Activated naive CD8-positive, alpha-beta T cell (primary cell): ENCODE results near the gene TOMT.

Experiments
- H3K27ac Mint-ChIP-seq: one replicate; pipeline ENCODE4 v1.8.0; 2021; ENCODE audit warnings: mixed read lengths
- H3K27me3 Mint-ChIP-seq: one replicate; pipeline ENCODE4 v1.8.0; 2021; ENCODE audit warnings: mixed read lengths
- H3K36me3 Mint-ChIP-seq: one replicate; pipeline ENCODE4 v1.8.0; 2021; ENCODE audit warnings: mixed read lengths
- H3K4me1 Mint-ChIP-seq: one replicate; pipeline ENCODE4 v1.8.0; 2021; ENCODE audit warnings: low read depth, mixed read lengths
- H3K4me3 Mint-ChIP-seq: one replicate; pipeline ENCODE4 v1.8.0; 2021; ENCODE audit warnings: mild to moderate bottlenecking, mixed read lengths
- H3K9me3 Mint-ChIP-seq: one replicate; pipeline ENCODE4 v1.8.0; 2021; ENCODE audit warnings: low read depth, mixed read lengths

Gene TOMT

GRCh38 chr11:72102946-72103753, 2.6 kb upstream of the TOMT start, which contains the start of gene LAMTOR1:
LAMTOR1 (minus strand) TSS chr11:72103297; CDS start chr11:72103224, 73 bp downstream.
- Mint-ChIP-seq H3K27ac (peak within 1 kb of the TSS; percentile 97), H3K27me3 (no peaks in the 10 kb centered on the region), H3K4me1 (peaks cover 45% of the 10 kb centered on the region), H3K36me3 (peaks cover 6% of the 10 kb centered on the region), H3K4me3 (peak within 1 kb of the TSS; percentile 98), H3K9me3 (no peaks in the 10 kb centered on the region)

GRCh38 chr11:72103754-72104167, 2.0 kb upstream of the TOMT start:
- Mint-ChIP-seq H3K9me3 (no peaks in the 10 kb centered on the region), H3K4me3 (peak overlapping the region; percentile 98), H3K27ac (peak overlapping the region; percentile 97), H3K36me3 (peaks cover 6% of the 10 kb centered on the region), H3K4me1 (peaks cover 45% of the 10 kb centered on the region), H3K27me3 (no peaks in the 10 kb centered on the region)

GRCh38 chr11:72111300-72112142, 5.8 kb downstream of the TOMT start:
- Mint-ChIP-seq H3K27ac (peak overlapping the region; percentile 99), H3K27me3 (no peaks in the 10 kb centered on the region), H3K36me3 (peaks cover 10% of the 10 kb centered on the region), H3K4me3 (peak overlapping the region; percentile 95), H3K4me1 (peaks cover 18% of the 10 kb centered on the region), H3K9me3 (no peaks in the 10 kb centered on the region)

GRCh38 chr11:72112143-72112977, 6.6 kb downstream of the TOMT start, which contains the start of gene ANAPC15:
ANAPC15 (minus strand) TSS chr11:72112695; CDS start chr11:72111276, 1,419 bp downstream.
- peaks cover 18% of the 10 kb centered on the region for H3K4me1 Mint-ChIP-seq
- peak within 1 kb of the TSS; percentile 99 for H3K27ac Mint-ChIP-seq
- H3K36me3 Mint-ChIP-seq: peaks cover 6% of the 10 kb centered on the region
- H3K27me3 Mint-ChIP-seq: no peaks in the 10 kb centered on the region
- no peaks in the 10 kb centered on the region for H3K9me3 Mint-ChIP-seq
- H3K4me3 Mint-ChIP-seq: peak within 1 kb of the TSS; percentile 95

- no peaks in the 10 kb centered on the region for H3K9me3 Mint-ChIP-seq
- H3K27me3 Mint-ChIP-seq: no peaks in the 10 kb centered on the region
- peaks cover 4% of the 10 kb centered on the region for H3K36me3 Mint-ChIP-seq
- peak overlapping the region; percentile 95 for H3K4me3 Mint-ChIP-seq
- peak overlapping the region; percentile 99 for H3K27ac Mint-ChIP-seq
- H3K4me1 Mint-ChIP-seq: peaks cover 18% of the 10 kb centered on the region
These were observed 7.5 kb downstream of the TOMT start for GRCh38 chr11:72112978-72113808.

GRCh38 chr11:72114570-72114969, 8.8 kb downstream of the TOMT start:
- peaks cover 18% of the 10 kb centered on the region for H3K4me1 Mint-ChIP-seq
- H3K27me3 Mint-ChIP-seq: no peaks in the 10 kb centered on the region
- no peak overlapping the region for H3K4me3 Mint-ChIP-seq
- no peaks in the 10 kb centered on the region for H3K9me3 Mint-ChIP-seq
- H3K36me3 Mint-ChIP-seq: peaks cover 4% of the 10 kb centered on the region
- H3K27ac Mint-ChIP-seq: peak overlapping the region; percentile 2

GRCh38 chr11:72116019-72116755, 10.5 kb downstream of the TOMT start:
- Mint-ChIP-seq H3K27me3 (no peaks in the 10 kb centered on the region), H3K4me1 (peaks cover 16% of the 10 kb centered on the region), H3K27ac (no peak overlapping the region), H3K9me3 (no peaks in the 10 kb centered on the region), H3K4me3 (no peak overlapping the region), H3K36me3 (no peaks in the 10 kb centered on the region)

- Mint-ChIP-seq H3K27ac (no peak overlapping the region), H3K27me3 (no peaks in the 10 kb centered on the region), H3K36me3 (no peaks in the 10 kb centered on the region), H3K4me3 (no peak overlapping the region), H3K4me1 (no peaks in the 10 kb centered on the region), H3K9me3 (no peaks in the 10 kb centered on the region)
These were observed 13.5 kb downstream of the TOMT start for GRCh38 chr11:72119198-72119597.

- Mint-ChIP-seq H3K27me3 (no peaks in the 10 kb centered on the region), H3K36me3 (no peaks in the 10 kb centered on the region), H3K9me3 (no peaks in the 10 kb centered on the region), H3K27ac (no peak overlapping the region), H3K4me3 (no peak overlapping the region), H3K4me1 (no peaks in the 10 kb centered on the region)
These were observed 15.2 kb downstream of the TOMT start for GRCh38 chr11:72120930-72121329.

GRCh38 chr11:72122607-72123006, 16.9 kb downstream of the TOMT start:
- H3K27ac Mint-ChIP-seq: no peak overlapping the region
- no peaks in the 10 kb centered on the region for H3K4me1 Mint-ChIP-seq
- H3K4me3 Mint-ChIP-seq: no peak overlapping the region
- no peaks in the 10 kb centered on the region for H3K36me3 Mint-ChIP-seq
- peaks cover 3% of the 10 kb centered on the region for H3K9me3 Mint-ChIP-seq
- no peaks in the 10 kb centered on the region for H3K27me3 Mint-ChIP-seq

GRCh38 chr11:72123117-72123653, 17.5 kb downstream of the TOMT start:
- H3K9me3 Mint-ChIP-seq: peaks cover 9% of the 10 kb centered on the region
- no peaks in the 10 kb centered on the region for H3K27me3 Mint-ChIP-seq
- H3K4me1 Mint-ChIP-seq: no peaks in the 10 kb centered on the region
- no peak overlapping the region for H3K4me3 Mint-ChIP-seq
- H3K36me3 Mint-ChIP-seq: peaks cover 3% of the 10 kb centered on the region
- H3K27ac Mint-ChIP-seq: no peak overlapping the region

GRCh38 chr11:72124046-72124445, 18.3 kb downstream of the TOMT start:
- Mint-ChIP-seq H3K27ac (no peak overlapping the region), H3K4me3 (no peak overlapping the region), H3K36me3 (peaks cover 9% of the 10 kb centered on the region), H3K27me3 (peaks cover 1% of the 10 kb centered on the region), H3K9me3 (peaks cover 16% of the 10 kb centered on the region), H3K4me1 (no peaks in the 10 kb centered on the region)

- Mint-ChIP-seq H3K27ac (no peak overlapping the region), H3K9me3 (peaks cover 18% of the 10 kb centered on the region), H3K4me3 (no peak overlapping the region), H3K4me1 (no peaks in the 10 kb centered on the region), H3K36me3 (peaks cover 14% of the 10 kb centered on the region), H3K27me3 (peaks cover 1% of the 10 kb centered on the region)
These were observed 20.2 kb downstream of the TOMT start for GRCh38 chr11:72125956-72126355.
